CD4-positive, alpha-beta T cell treated with Interleukin-2 at 100 ng/mL for 4 hours (primary cell): ENCODE measurements around the gene TPPP3.
"Not testable (repeated sequence)": the region's sequence is repeated elsewhere in the genome, so short reads cannot be mapped to it uniquely, and the experiment has no call there.

Experiments
- DNase-seq: peaks from one replicate; pipeline ENCODE4 v3.0.0-alpha.2; 2020; ENCODE audit warnings: low spot score

The TPPP3 gene

GRCh38 chr16:67425580-67425979, 32.3 kb upstream of the TPPP3 start:
- no peak for DNase-seq

GRCh38 chr16:67425061-67425460, 31.8 kb upstream of the TPPP3 start:
- DNase-seq, result no peak

DNA sequence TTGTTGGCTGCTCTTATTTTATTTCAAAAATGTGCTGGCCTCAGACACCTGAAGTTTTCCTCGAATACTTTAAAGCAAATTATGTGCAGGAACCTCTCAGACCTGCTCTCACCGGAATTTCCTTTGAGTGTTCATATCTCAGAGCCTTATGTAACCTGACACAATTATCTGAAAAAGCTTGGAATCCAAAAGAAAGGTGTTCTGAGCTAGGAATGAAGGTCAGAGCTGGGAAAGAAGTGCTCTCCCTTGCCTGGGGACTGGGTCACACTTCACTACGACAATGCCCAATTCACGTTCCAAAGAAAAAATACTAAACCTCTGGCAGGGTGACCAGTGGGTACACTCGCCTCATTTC, 30.9 kb upstream of the TPPP3 start:
- no peak for DNase-seq

- no peak for DNase-seq
These were observed 30.4 kb upstream of the TPPP3 start for GRCh38 chr16:67423611-67424260.

DNA sequence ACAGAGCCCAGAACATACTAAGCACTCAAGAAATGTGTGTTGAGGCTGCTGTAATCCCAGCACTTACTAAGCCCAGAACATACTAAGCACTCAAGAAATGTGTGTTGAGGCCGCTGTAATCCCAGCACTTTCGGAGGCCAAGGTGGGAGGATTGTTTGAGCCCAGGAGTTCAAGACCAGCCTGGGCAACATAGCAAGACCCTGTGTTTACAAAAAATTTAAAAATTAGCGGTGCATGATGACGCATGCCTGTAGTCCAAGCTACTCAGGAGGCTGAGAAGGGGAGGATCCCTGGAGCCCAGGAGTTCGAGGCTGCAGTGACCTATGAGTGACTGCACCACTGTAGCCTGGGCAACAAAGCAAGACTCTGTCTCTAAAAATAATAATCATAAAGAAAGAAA, 29.7 kb upstream of the TPPP3 start:
- no peak for DNase-seq

DNA sequence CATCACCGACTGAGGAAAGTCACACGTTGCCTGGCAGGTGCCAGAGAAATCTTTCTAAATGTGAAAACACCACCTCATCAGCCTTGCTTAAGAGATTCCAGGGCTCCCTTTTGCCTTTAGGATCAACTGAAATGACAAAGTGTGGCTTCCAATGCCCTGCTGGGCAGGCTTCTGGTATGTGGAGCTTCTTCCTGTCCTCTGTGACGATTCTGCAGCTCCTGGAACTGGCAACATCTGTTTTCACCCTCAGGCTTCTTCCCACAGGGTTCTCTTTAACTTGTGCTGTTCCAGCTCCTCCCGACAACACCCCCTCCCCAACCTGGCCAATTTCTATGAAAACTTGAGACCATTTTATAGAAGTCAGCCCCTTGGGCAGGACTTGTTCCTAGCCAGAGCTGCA, 27.7 kb upstream of the TPPP3 start:
- DNase-seq, result no peak

DNA sequence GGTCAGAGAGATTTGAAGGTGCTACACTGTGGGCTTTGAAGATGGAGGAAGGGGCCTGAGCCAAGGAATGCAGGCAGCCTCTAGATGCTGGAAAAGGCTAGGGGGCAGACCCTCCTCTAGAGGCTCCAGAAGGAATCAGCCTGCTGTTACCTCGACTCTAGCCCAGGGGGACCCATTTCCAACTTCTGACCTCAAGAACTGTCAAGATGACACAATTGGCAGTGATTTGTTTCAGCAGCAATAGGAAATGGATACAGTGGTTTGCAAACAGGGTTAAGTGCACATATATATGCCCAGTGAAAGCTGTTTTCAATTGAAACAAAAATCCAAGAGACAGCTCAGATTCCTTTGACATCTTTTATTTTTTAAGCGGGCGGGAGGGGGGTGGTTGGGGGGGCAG, 26.6 kb upstream of the TPPP3 start:
- DNase-seq, result no peak

- no peak for DNase-seq
These were observed 26.2 kb upstream of the TPPP3 start for GRCh38 chr16:67419502-67419901.

GRCh38 chr16:67417333-67418061, 24.2 kb upstream of the TPPP3 start:
- no peak for DNase-seq

- DNase-seq, result peak; percentile 35
These were observed 22.8 kb upstream of the TPPP3 start, which contains the start of gene ZDHHC1 for GRCh38 chr16:67415872-67416793. Gene ZDHHC1 (minus strand): TSS chr16:67416477. CDS start chr16:67407775, 8,702 bp downstream.

DNA sequence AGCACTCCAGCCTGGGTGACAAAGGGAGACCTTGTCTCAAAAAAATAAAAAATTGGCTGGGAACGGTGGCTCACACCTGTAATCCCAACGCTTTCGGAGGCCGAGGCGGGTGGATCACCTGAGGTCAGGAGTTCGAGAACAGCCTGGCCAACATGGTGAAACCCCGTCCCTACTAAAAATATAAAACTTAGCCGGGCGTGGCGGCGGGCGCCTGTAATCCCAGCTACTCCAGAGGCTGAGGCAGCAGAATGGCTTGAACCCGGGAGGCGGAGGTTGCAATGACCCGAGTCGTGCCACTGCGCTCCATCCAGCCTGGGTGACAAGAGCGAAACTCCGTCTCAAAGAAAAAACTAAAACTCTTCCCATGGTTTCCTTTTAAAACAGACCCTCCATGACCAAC, 22.1 kb upstream of the TPPP3 start:
- not testable (repeated sequence) for DNase-seq

DNA sequence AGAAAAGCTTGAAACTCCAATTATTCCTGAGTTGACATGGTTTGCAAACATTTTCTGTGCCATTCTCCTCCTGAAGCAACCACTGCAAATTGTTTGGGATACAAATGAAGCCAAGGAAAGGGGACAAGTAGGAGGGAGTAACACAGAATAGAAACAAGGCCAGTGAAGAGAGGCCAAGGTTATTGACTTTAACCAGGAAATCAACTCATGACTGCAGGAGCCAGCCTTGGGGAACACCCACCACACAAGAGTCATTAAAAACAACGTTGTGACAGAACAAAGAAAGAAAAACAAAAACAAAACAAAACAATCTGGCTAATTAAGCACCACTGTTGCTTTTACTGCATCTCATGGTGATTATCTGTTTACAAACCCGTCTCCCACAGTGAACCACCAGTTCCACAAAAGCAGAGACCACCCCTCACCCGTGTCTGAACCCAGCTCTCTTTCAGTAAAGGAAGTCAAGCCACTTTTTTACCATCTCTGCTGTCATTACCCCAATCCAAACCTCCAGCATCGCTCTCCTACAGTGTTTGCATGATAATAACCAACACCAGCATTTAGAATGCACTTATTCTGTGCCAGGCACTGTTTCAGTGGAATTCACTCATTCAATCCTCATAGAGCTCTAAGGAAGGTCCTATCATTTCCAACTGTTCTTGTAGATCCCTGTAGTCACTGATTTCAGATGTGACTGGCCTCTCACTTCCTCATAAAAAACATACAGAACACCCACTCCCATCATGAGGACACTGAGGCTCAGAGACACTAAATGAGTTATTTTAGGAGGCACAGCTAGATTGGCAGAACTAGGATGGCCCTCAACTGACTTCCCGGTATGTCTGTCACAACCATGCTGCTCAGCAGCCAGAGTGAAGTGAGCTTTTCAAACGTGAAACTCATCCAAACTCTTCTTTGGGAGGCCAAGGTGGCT, 20.9 kb upstream of the TPPP3 start:
- no peak for DNase-seq

GRCh38 chr16:67412294-67412693, 19.0 kb upstream of the TPPP3 start:
- no peak for DNase-seq

DNA sequence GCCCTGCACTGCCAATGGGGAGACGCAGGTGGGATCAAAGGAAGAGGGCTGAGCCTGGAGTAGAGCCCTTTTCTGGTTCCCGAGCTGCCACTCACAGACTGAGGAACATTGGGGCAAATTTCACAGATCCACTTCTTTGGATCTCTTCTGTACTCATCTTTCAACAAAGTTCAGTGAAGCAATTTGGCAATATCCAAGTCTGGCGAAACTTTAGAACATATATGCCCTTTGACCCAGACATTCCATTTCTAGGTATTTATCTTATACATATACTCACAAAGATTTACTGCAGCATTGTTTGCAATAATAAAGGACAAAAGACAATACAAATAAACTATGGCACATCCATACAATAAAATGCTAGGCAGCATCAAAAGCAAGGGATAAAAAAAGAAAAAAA, 18.0 kb upstream of the TPPP3 start:
- DNase-seq, result no peak

GRCh38 chr16:67409631-67410030, 16.3 kb upstream of the TPPP3 start:
- no peak for DNase-seq

GRCh38 chr16:67407788-67408452, 14.6 kb upstream of the TPPP3 start:
- no peak for DNase-seq

DNA sequence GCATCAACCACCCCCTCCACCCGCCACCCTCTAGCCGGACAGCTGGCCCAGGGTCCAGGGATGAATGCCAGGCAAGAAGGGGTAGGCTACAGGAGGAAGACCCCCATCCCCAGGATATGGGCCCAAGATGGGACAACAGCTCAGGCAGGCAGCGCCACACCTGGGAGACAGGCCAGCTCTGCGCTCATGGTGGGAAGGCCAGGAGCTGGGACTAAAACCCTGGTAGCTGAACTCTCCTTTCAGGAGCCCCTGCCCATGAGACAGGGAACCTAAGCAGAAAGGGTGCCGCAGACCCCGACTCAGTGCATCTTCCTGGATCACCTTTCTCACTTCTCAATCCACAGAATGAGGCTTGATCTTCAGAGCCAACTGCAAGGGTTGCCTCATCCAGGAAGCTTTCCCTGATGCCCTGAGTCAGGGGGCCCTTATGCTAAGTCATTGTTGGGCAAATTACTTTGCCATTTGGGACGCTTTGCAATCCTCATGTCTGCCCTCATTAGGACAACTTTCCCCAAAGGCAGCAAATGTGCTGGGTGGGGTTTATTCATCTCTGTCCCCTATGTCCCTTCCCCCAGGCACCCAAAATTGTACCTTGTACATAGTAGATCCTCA, 14.0 kb upstream of the TPPP3 start:
- no peak for DNase-seq

- no peak for DNase-seq
These were observed 13.0 kb upstream of the TPPP3 start for GRCh38 chr16:67406111-67406971.

GRCh38 chr16:67405336-67405735, 12.0 kb upstream of the TPPP3 start:
- no peak for DNase-seq

DNA sequence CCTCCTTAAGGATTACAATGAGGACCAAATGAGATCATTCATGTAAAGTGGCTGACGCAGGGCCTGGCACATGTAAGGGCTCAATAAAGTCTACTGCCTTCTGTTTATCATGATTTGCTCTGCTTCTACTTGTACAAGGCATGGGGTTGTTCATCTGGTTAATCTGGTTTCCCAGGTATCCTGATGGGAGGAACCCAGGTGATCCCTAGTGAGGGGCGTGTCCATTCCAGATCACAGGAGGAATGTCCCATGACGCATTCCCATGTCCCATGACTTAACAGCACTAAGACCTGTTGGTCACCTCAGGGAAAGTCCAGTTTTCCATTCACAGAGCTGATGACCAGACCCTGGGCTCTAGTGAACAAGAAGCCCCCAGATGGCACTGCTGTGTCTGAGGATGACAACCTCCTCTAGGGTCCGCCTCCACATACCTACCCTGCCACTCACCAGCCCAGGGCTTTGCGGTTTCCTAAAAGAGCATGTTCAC, 11.5 kb upstream of the TPPP3 start:
- no peak for DNase-seq
